GM20431 (cell line): ENCODE results near the gene CRYGB.
"Not testable (repeated sequence)": the region's sequence is repeated elsewhere in the genome, so short reads cannot be mapped to it uniquely, and the experiment has no call there.

Experiments used
- in situ Hi-C: fragments of 300-500 bp; cut with MseI, MboI; formaldehyde crosslinking; loops from one replicate; pipeline ENCODE4 v1.15.0; 2020; ENCODE audit warnings: low sequenced_read_pairs; ENCODE audit not compliant: unreplicated experiment

Gene CRYGB

DNA sequence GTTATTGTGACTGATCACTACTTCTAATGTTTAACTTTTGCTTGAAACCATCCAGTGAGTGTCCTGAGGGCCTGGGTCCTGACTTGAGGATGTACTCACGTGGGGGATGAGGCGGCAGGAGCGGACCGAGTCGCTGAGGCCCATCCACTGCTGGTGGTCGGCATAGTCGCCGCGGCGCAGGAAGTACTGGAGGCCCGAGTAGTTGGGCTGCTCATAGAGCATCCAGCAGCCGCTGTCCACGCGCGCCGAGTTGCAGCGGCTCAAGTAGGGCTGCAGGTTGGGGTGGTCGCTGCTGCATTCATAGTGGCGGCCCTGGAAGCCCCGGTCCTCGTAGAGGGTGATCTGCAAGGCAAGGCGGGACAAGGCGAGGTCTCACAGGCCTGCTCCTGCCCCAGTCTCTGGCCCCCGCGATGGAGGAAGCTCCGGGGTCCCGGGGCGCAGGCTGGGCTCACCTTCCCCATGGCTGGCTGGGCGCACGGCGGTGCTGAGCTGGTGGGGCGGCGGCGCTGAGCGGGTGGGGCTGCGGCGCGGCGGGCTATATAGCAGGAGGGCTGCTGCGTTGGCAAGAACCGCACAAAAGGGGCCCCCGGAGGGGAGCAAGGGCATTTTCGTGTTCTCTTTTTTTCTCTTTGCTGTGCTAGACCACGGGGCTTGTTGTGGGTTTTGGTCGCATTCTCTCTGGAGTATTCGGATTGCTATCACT lies 21.8 kb downstream of the CRYGB start, which contains the start of gene CRYGD:
TSS of gene CRYGD (minus strand) at position 512 of the 703 bp plus-strand sequence. CDS start at position 461, 51 bp downstream.
- in situ Hi-C loops: not testable (repeated sequence)

DNA sequence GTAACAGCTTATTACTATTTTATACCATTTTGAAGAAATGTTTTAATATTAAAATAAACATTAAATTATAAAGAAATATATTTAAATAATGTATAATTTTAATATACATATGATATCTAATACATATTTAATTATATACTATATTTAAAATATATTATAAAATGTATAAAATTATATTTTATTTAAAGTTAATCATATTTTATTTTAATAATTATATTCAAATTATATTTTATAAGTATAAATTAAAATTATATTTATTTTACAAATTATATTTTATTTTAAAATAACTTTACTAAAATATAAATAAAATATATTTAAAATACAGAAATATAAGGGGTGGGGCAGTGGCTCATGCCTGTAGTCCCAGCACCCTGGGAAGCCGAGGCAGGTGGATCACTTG lies 23.7 kb downstream of the CRYGB start:
- in situ Hi-C loops: no loop called here

DNA sequence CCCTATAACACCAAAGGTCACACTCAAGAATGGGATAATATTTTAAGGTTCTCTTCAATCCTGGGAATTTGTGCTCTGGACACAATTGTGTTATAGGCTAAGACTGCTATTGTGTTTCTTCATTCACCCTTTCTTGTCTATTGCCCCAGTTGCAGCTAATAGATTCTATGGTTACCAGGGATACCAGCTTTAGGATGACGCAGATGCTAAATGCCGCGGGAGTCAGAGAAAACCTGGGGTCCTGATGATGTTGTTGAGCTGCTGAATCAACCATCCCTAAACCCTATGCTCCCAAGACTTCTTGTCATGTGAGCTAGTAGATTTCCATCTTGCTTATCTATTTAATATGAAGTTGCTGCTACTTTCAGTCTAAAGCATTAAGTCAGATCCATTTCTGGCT lies 27.0 kb downstream of the CRYGB start:
- in situ Hi-C loops: no loop called here

DNA sequence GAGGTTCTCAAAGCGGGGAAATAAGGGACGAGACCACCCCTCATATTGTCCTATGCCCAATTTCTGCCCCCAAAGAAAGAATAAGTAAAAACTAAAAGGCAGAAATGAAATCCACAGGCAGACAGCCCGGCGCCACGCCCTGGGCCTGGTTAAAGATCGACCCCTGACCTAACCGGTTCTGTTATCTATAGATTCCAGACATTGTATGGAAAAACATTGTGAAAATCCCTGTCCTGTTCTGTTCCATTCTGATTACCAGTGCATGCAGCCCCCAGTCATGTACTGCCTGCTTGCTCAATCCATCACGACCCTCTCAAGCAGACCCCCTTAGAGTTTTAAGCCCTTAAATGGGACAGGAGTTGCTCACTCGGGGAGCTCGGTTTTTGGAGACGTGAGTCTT lies 28.6 kb downstream of the CRYGB start:
- in situ Hi-C loops: not testable (repeated sequence)

- in situ Hi-C loops: no loop called here
Measured at GRCh38 chr2:208112969-208113368, 33.0 kb downstream of the CRYGB start.

GRCh38 chr2:208112273-208112745 lies 33.6 kb downstream of the CRYGB start:
- in situ Hi-C loops: not testable (repeated sequence)

DNA sequence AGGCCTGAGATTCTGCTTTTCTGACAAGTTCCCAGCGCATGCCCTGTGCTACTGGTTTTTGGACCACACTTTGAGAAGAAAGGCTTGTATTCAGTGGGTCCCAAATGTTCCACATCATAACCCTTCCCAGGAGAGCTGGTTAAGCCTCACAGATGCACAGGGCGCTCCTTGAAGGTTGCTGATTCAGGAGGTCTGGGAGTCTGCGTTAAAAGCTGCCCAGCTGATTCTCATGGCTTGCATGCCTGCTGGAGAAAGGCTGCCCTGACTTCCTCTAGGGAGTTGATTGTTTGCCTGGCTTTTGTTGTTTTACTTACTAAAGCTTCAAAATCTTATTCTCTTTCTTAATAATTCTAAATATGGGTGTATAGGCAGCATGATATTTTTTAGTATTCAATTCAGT lies 42.3 kb downstream of the CRYGB start:
- in situ Hi-C loops: no loop called here

GRCh38 chr2:208101716-208102631 lies 44.0 kb downstream of the CRYGB start:
- in situ Hi-C loops: no loop called here

DNA sequence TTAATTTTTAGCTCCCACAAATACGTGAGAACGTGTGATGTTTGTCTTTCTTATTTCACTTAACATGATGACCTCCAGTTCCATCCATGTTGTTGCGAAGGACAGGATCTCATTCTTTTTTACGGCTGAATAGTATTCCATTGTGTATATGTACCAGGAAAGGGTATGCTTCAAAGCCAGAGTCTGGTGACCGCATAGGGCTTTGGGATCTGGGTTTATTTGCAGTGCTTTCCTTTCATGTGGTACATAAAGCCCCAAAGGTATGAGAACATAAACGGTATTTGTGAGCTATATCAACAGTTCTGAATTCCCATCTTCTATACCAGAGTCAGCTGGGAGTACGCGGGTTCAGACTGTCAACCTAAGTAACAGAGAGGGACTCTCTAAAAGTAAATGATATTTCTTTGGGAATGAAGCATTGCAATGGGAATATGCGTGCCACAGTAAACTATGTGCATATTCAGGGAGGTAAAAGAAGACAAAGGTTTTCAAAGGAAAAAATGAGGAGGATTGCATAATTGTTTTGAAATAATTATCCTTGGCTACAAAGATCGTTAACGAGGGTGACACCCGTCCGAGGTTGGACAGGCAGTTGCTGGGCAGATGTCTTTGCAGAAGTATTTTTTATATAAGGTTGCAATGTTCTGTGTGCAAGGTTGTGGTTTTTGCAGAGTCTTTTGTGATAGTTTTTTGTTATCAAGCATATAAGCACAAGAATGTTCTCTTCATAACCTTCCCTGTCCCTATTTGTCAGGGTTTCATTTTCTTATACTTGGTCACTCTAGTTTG lies 46.1 kb downstream of the CRYGB start:
- in situ Hi-C loops: no loop called here

DNA sequence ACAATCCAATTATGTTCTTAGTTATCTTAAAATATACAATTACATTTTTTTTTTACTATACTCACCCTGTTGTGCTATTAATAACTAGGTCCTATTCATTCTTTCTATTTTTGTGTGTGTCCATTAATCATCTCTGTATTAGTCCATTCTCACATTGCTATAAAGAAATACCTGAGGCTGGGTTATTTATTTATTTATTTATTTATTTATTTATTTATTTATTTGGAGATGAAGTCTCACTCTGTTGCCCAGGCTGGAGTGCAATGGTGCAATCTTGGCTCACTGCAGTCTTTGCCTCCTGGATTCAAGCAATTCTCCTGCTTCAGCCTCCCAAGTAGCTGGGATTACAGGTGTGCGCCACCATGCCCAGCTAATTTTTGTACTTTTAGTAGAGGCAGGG lies 47.3 kb downstream of the CRYGB start:
- in situ Hi-C loops: not testable (repeated sequence)

DNA sequence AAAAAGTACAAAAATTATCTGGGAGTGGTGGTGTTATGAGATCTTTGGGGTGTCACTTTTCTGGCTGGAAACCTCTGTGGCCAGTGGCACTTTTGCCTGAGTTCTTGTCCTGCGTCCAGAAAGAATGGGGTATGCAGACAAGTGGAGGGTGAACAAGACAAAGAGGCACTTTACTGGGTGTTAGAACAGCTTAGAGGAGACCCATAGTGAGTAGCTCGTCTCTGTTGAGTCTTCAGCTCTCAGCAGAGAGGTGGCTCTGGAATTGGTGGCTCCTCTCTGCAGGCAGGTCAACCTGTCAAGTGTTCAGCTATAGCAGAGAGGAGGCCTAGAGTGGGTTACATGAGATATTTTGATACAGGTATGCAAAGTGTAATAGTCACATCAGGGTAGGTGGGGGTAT lies 47.7 kb downstream of the CRYGB start:
- in situ Hi-C loops: no loop called here

DNA sequence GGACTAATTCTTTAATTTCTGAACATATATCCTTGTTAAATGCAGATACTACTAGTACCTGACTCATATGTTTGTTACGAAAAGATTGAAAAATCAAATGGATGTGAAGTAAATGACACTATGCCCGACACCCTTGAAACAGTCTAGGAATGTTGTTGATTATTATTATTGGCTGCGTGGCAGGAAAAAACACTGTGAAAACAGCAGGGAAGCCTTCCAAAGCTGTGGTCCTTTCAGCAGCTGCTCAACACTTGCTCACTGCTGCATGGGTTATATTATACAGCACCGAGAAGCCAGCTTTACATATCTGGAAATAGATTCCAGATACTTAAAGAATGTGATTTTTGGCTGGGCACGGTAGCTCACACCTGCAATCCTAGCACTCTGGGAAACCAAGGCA lies 48.2 kb downstream of the CRYGB start:
- in situ Hi-C loops: no loop called here

DNA sequence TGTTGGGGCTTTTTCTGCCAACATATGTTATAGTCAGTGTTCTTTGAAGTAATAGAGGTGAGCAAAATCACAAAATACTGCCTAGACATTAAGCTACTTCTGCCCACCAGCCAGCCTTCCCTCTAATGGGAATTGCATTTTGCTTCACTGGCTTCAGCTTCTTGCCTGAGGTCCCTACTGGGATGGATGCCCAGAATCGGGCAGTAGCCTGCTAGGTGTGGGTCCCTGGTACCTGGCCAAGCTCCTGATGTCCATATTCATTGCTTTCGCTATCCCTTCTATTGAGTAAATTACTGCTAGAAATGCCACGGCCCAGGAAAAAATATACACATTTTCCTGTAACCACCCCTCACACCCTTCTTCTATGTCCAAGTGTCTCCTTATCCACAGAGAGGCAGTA lies 48.6 kb downstream of the CRYGB start:
- in situ Hi-C loops: no loop called here

- in situ Hi-C loops: no loop called here
Measured at GRCh38 chr2:208096080-208096479, 49.9 kb downstream of the CRYGB start.

GRCh38 chr2:208093128-208093527 lies 52.8 kb downstream of the CRYGB start:
- in situ Hi-C loops: no loop called here
